Panc1 (cell line): Measurements from ENCODE around the gene PROP1. TPM values are rescaled to one million over a fixed set of nuclear protein-coding genes. Genes with fewer than 3 reads are reported as not detected.
"Not testable (repeated sequence)": the region's sequence is repeated elsewhere in the genome, so short reads cannot be mapped to it uniquely, and the experiment has no call there.

Experiments
- ATAC-seq: fragments of 200-7000 bp; cut with Tn5 transposase; 2 replicates; pipeline ENCODE4 v1.9.1; 2020; ENCODE audit warnings: mild to moderate bottlenecking, moderate library complexity
- Bru-seq: library from RNA; stranded (reverse); fragments of 400-500 nt; gene quantifications from one replicate; lab custom pipeline; 2021; lab: Mats Ljungman, UMichigan
- BruChase-seq, 2 experiments: library from RNA; stranded (reverse); fragments of 400-500 nt; gene quantifications; one replicate each; lab custom pipeline; 2021; lab: Mats Ljungman, UMichigan
- BruUV-seq: library from RNA; stranded (reverse); fragments of 400-500 nt; replicated peaks from 2 replicates; lab custom pipeline; 2021; lab: Mats Ljungman, UMichigan
- CTCF ChIA-PET: fragments of 300-600 bp; sonication (Branson Sonifier 250); formaldehyde crosslinking; loops from one replicate; lab custom pipeline; 2022; ENCODE audit warnings: antibody characterized with exemption; lab: Charles Lee
- POLR2A ChIA-PET: fragments of 300-600 bp; sonication (Branson Sonifier 250); formaldehyde crosslinking; loops from one replicate; lab custom pipeline; 2022; ENCODE audit warnings: antibody characterized with exemption; lab: Charles Lee
- DNase-seq: peaks from one replicate; pipeline ENCODE4 v3.0.0-alpha.2; 2010; ENCODE audit warnings: low read depth, low spot score
- H3K27ac ChIP-seq: 2 replicates; pipeline ENCODE4 v1.5.1; 2011; ENCODE audit warnings: mild to moderate bottlenecking, low read length, inconsistent platforms
- H3K27me3 ChIP-seq: fragments of 200-500 bp; sonication (Bioruptor generic); 2 replicates; pipeline ENCODE4 v1.6.0; 2014; ENCODE audit warnings: low read length, inconsistent platforms; ENCODE audit not compliant: control insufficient read depth, insufficient read depth
- H3K36me3 ChIP-seq: fragments of 200-500 bp; sonication (Bioruptor generic); 2 replicates; pipeline ENCODE4 v1.5.1; 2014; ENCODE audit warnings: inconsistent platforms, mild to moderate bottlenecking, low read length, moderate library complexity; ENCODE audit not compliant: control insufficient read depth, insufficient read depth
- H3K4me1 ChIP-seq: 2 replicates; pipeline ENCODE4 v1.5.1; 2011; ENCODE audit warnings: inconsistent platforms, mild to moderate bottlenecking, low read length, moderate library complexity; ENCODE audit not compliant: control insufficient read depth, insufficient read depth
- H3K4me3 ChIP-seq, 2 experiments: 2 replicates each; pipeline ENCODE4 v1.5.1; 2011 to 2012; ENCODE audit warnings: low read depth in 2 of 2, low read length in 2 of 2, mild to moderate bottlenecking in 2 of 2, inconsistent platforms in 1 of 2, moderate library complexity in 1 of 2
- H3K9me3 ChIP-seq: fragments of 200-500 bp; sonication (Bioruptor generic); 2 replicates; pipeline ENCODE4 v1.5.1; 2014; ENCODE audit warnings: low read depth, mild to moderate bottlenecking, inconsistent platforms, low read length, moderate library complexity; ENCODE audit not compliant: control insufficient read depth, insufficient read depth
- CTCF ChIP-seq: fragments of 450-650 bp; IDR thresholded peaks from 2 replicates; pipeline ENCODE4 v1.5.1; 2017; ENCODE audit warnings: mild to moderate bottlenecking
- POLR2AphosphoS5 ChIP-seq: IDR thresholded peaks from 2 replicates; pipeline ENCODE4 v1.6.1; 2012; ENCODE audit warnings: mild to moderate bottlenecking, low read depth, low read length, moderate library complexity
- REST ChIP-seq, 2 experiments: IDR thresholded peaks; 2 replicates each; pipeline ENCODE4 v1.6.1; 2011 to 2012; ENCODE audit warnings: low read depth in 2 of 2, control low read depth in 1 of 2, low read length in 1 of 2, mild to moderate bottlenecking in 1 of 2, moderate library complexity in 1 of 2; ENCODE audit not compliant: insufficient read depth in 1 of 2
- SIN3A ChIP-seq: IDR thresholded peaks from 2 replicates; pipeline ENCODE4 v1.6.1; 2012; ENCODE audit warnings: low read depth, mild to moderate bottlenecking, low read length, moderate library complexity, borderline replicate concordance; ENCODE audit not compliant: insufficient read depth
- TCF7L2 ChIP-seq: IDR thresholded peaks from 2 replicates; pipeline ENCODE4 v1.6.1; 2011; ENCODE audit warnings: mild to moderate bottlenecking, low read depth, low read length, inconsistent platforms
- in situ Hi-C: cut with HindIII; loops from 2 replicates; pipeline ENCODE4 v1.10.0; 2016; ENCODE audit warnings: low sequenced_read_pairs, low pct_unique_long_range_greater_than_20kb
- intact Hi-C: fragments of 100-400 bp; cut with micrococcal nuclease; formaldehyde crosslinking; loops from one replicate; pipeline ENCODE4 v1.10.0; 2022; ENCODE audit not compliant: unreplicated experiment
- long read RNA-seq: library from polyadenylated mRNA; unstranded; transcript quantifications from one replicate; pipeline ENCODE4 v2.0.0, GENCODE V29; 2021; ENCODE audit not compliant: unreplicated experiment
- polyA plus RNA-seq: library from polyadenylated mRNA; unstranded; fragments of >200 nt; gene quantifications from one replicate; pipeline ENCODE4 v1.2.1, GENCODE V29; 2012; ENCODE audit warnings: missing spikeins; ENCODE audit not compliant: insufficient read length
- total RNA-seq: library from RNA; stranded (reverse); gene quantifications from one replicate; pipeline ENCODE4 v1.2.1, GENCODE V29; 2021; ENCODE audit not compliant: unreplicated experiment

PROP1 gene
- not detected for total RNA-seq
- not detected for polyA plus RNA-seq
- Bru-seq, nascent RNA, result not detected
- not detected for BruChase-seq, experiment 1, labeled RNA remaining after a 2-hour chase
- BruChase-seq, experiment 2, labeled RNA remaining after a 6-hour chase, result not detected
- long read RNA-seq, result 0 reads

GRCh38 chr5:177995691-177996595, at the start of gene PROP1:
TSS of gene PROP1 (minus strand) at chr5:177996242. CDS start at chr5:177995933, 309 bp downstream.
- intact Hi-C loops (no loop called here), in situ Hi-C loops (no loop called here)
- Histone ChIP-seq H3K27me3 (peaks cover 2% of the 10 kb centered on the region; the same call in 1 of the 2 replicates), H3K4me1 (no peaks in the 10 kb centered on the region), H3K36me3 (no peaks in the 10 kb centered on the region), H3K9me3 (no peaks in the 10 kb centered on the region), H3K4me3 (no peak within 1 kb of the TSS), H3K27ac (no peak within 1 kb of the TSS)
- ChIA-PET CTCF (no interaction called here), POLR2A (no interaction called here)
- TF ChIP-seq CTCF (no peak), TCF7L2 (no peak), SIN3A (no peak), POLR2AphosphoS5 (no peak), REST (IDR thresholded peaks at IDR 0.05; ENCODE audit: insufficient read depth in 1 of 2, low read depth in 2 of 2, low read length in 1 of 2) (no peak)
- DNase-seq (no peak), ATAC-seq (no peak)
- no TSS peak for BruUV-seq

GRCh38 chr5:178019379-178020030, 23.5 kb upstream of the PROP1 start:
- H3K9me3 ChIP-seq, H3K4me3 ChIP-seq, intact Hi-C loops, POLR2A ChIA-PET, H3K36me3 ChIP-seq, H3K4me1 ChIP-seq, in situ Hi-C loops, ATAC-seq, BruUV-seq, DNase-seq, CTCF ChIA-PET, H3K27me3 ChIP-seq, H3K27ac ChIP-seq: not testable (repeated sequence)

GRCh38 chr5:178012758-178013157, 16.7 kb upstream of the PROP1 start:
- not testable (repeated sequence) for BruUV-seq

GRCh38 chr5:178011816-178012554, 15.9 kb upstream of the PROP1 start:
- H3K4me1 ChIP-seq, in situ Hi-C loops, H3K9me3 ChIP-seq, BruUV-seq, ATAC-seq, POLR2A ChIA-PET, H3K36me3 ChIP-seq, DNase-seq, H3K4me3 ChIP-seq, CTCF ChIA-PET, H3K27me3 ChIP-seq, H3K27ac ChIP-seq, intact Hi-C loops: not testable (repeated sequence)

More at GRCh38 chr5:178012758-178013157, 16.7 kb upstream of the PROP1 start:
- H3K36me3 ChIP-seq, H3K4me1 ChIP-seq, H3K27me3 ChIP-seq, ATAC-seq, POLR2A ChIA-PET, intact Hi-C loops, H3K27ac ChIP-seq, in situ Hi-C loops, CTCF ChIA-PET, H3K4me3 ChIP-seq, DNase-seq, H3K9me3 ChIP-seq: not testable (repeated sequence)
